Medulla oblongata (tissue), 1 donor: ENCODE results near the gene OSGIN1.

Source experiments
- DNase-seq: peaks from one replicate; pipeline ENCODE4 v3.0.0-alpha.2; 2015; ENCODE audit errors: extremely low spot score

The OSGIN1 gene

GRCh38 chr16:83998091-83998490, 45.1 kb downstream of the OSGIN1 start:
- DNase-seq, result no peak

GRCh38 chr16:84000989-84001642, 48.1 kb downstream of the OSGIN1 start:
- no peak for DNase-seq

- no peak for DNase-seq
These were observed 48.7 kb downstream of the OSGIN1 start for GRCh38 chr16:84001726-84002125.

- DNase-seq, result no peak
These were observed 50.0 kb downstream of the OSGIN1 start for GRCh38 chr16:84003038-84003437.

GRCh38 chr16:84004442-84004841, 51.4 kb downstream of the OSGIN1 start:
- DNase-seq, result no peak

- DNase-seq, result no peak
These were observed 52.4 kb downstream of the OSGIN1 start for GRCh38 chr16:84005391-84005790.

- no peak for DNase-seq
These were observed 54.5 kb downstream of the OSGIN1 start for GRCh38 chr16:84007520-84007919.

GRCh38 chr16:84007965-84008364, 54.9 kb downstream of the OSGIN1 start:
- no peak for DNase-seq

GRCh38 chr16:84009282-84009681, 56.2 kb downstream of the OSGIN1 start:
- DNase-seq, result no peak

GRCh38 chr16:84013787-84014569, 60.9 kb downstream of the OSGIN1 start:
- no peak for DNase-seq

GRCh38 chr16:84014570-84015327, 61.7 kb downstream of the OSGIN1 start:
- no peak for DNase-seq

GRCh38 chr16:84015399-84015798, 62.4 kb downstream of the OSGIN1 start:
- no peak for DNase-seq
